K562 (cell line): ENCODE results near the gene NCKAP1. TPM values are rescaled to one million over a fixed set of nuclear protein-coding genes. Genes with fewer than 3 reads are reported as not detected.

ENCODE experiments used
- ATAC-seq: fragments of 200-7000 bp; cut with Tn5 transposase; 3 replicates; pipeline ENCODE4 v1.9.1; 2020; ENCODE audit warnings: moderate library complexity
- BruUV-seq: library from RNA; stranded (reverse); fragments of 400-500 nt; replicated peaks from 2 replicates; lab custom pipeline; 2021; lab: Mats Ljungman, UMichigan
- CTCF ChIA-PET: fragments of 300-600 bp; formaldehyde crosslinking; extraction: SDS; loops from one replicate; lab custom pipeline; 2021; ENCODE audit warnings: low intra/inter-chr PET ratio; lab: Yijun Ruan, JAX
- POLR2A ChIA-PET: fragments of 300-600, 350-650 bp; sonication (Branson Sonifier 250); formaldehyde crosslinking; extraction: SDS; loops from one replicate; lab custom pipeline; 2021; ENCODE audit warnings: antibody characterized with exemption, inconsistent platforms; lab: Yijun Ruan, JAX
- DNase-seq, 4 experiments: peaks; one replicate each; pipeline versions ENCODE4 v3.0.0 to v3.0.0-alpha.2; 2011 to 2018; ENCODE audit warnings: low spot score in 3 of 4, mixed read lengths in 3 of 4; ENCODE audit errors: extremely low read depth in 1 of 4
- FAIRE-seq: peaks from 2 replicates; lab custom pipeline; 2011; peaks lifted over from hg19 to GRCh38; lab: Jason Lieb, UNC
- H2AFZ ChIP-seq: 2 replicates; pipeline ENCODE4 v1.6.0; 2011; ENCODE audit warnings: low read depth, low read length, control low read depth, inconsistent platforms
- H3K27ac ChIP-seq: fragments of 200-600 bp; 3 replicates; pipeline ENCODE4 v1.8.0; 2011; ENCODE audit warnings: low read depth, mild to moderate bottlenecking, control low read depth, inconsistent platforms, low read length, moderate library complexity, mixed read lengths; ENCODE audit errors: extremely low read depth
- H3K27me3 ChIP-seq, 2 experiments: fragments of 300-600 bp in 1 of 2; 2 replicates in 1 of 2; 3 replicates in 1 of 2; pipeline versions ENCODE4 v1.6.0 to v1.8.0; 2011; ENCODE audit warnings: inconsistent platforms in 2 of 2, low read length in 2 of 2, mild to moderate bottlenecking in 1 of 2, mixed read lengths in 1 of 2, moderate library complexity in 1 of 2; ENCODE audit not compliant: control insufficient read depth in 2 of 2, insufficient read depth in 2 of 2
- H3K36me3 ChIP-seq: fragments of 300-600 bp; 3 replicates; pipeline ENCODE4 v1.8.0; 2011; ENCODE audit warnings: mild to moderate bottlenecking, low read length, inconsistent platforms; ENCODE audit not compliant: control insufficient read depth, insufficient read depth
- H3K4me1 ChIP-seq, 2 experiments: fragments of 200-600 bp in 1 of 2; replicated peaks in 1 of 2; 2 replicates in 1 of 2; 3 replicates in 1 of 2; pipeline versions ENCODE4 v1.5.1 to v1.8.0; 2011; ENCODE audit warnings: inconsistent platforms in 2 of 2, low read length in 2 of 2, mild to moderate bottlenecking in 1 of 2, mixed read lengths in 1 of 2, moderate library complexity in 1 of 2; ENCODE audit not compliant: control insufficient read depth in 2 of 2, insufficient read depth in 2 of 2
- H3K4me2 ChIP-seq: 2 replicates; pipeline ENCODE4 v1.6.1; 2011; ENCODE audit warnings: low read length, control low read depth, inconsistent platforms, mixed read lengths; ENCODE audit not compliant: insufficient read depth
- H3K4me3 ChIP-seq: fragments of 200-600 bp; sonication (generic), shearing (Covaris generic); 2 replicates; pipeline ENCODE4 v1.5.1; 2016; ENCODE audit warnings: control low read depth, inconsistent platforms
- H3K79me2 ChIP-seq: fragments of 200-600 bp; 3 replicates; pipeline ENCODE4 v1.8.0; 2011; ENCODE audit warnings: low read length, inconsistent platforms; ENCODE audit not compliant: control insufficient read depth, insufficient read depth
- H3K9ac ChIP-seq, 2 experiments: 2 replicates each; pipeline versions ENCODE4 v1.6.0 to v1.6.1; 2011; ENCODE audit warnings: low read depth in 2 of 2, low read length in 2 of 2, control low read depth in 1 of 2, inconsistent platforms in 1 of 2, mild to moderate bottlenecking in 1 of 2, mixed read lengths in 1 of 2; ENCODE audit not compliant: insufficient read depth in 1 of 2
- H3K9me1 ChIP-seq: one replicate; pipeline ENCODE4 v1.6.0; 2011; ENCODE audit warnings: inconsistent platforms, mild to moderate bottlenecking, low read length, moderate library complexity; ENCODE audit not compliant: control insufficient read depth, insufficient read depth
- H3K9me3 ChIP-seq: replicated peaks from 2 replicates; pipeline ENCODE4 v1.5.1; 2011; ENCODE audit warnings: low read depth, low read length, inconsistent platforms; ENCODE audit not compliant: control insufficient read depth, insufficient read depth
- H4K20me1 ChIP-seq: replicated peaks from 2 replicates; pipeline ENCODE4 v1.6.1; 2011; ENCODE audit warnings: low read length, inconsistent platforms, mixed read lengths; ENCODE audit not compliant: control insufficient read depth, insufficient read depth
- ID3 ChIP-seq, 2 experiments: fragments of 250-450 bp in 1 of 2; fragments of 450-650 bp in 1 of 2; sonication (Bioruptor Pico) in 1 of 2; IDR thresholded peaks; 2 replicates each; pipeline versions ENCODE4 v1.6.1 to v1.8.0; 2016 to 2021; ENCODE audit warnings: mild to moderate bottlenecking in 2 of 2, moderate library complexity in 2 of 2, missing compliant biosample characterization in 1 of 2, missing genetic modification characterization in 1 of 2
- KDM1A ChIP-seq, 2 experiments: fragments of 450-650 bp; IDR thresholded peaks; 2 replicates each; pipeline ENCODE4 v1.6.1; 2016; ENCODE audit warnings: mild to moderate bottlenecking in 2 of 2
- MIER1 ChIP-seq: fragments of 450-650 bp; IDR thresholded peaks from 2 replicates; pipeline ENCODE4 v1.6.1; 2016; ENCODE audit warnings: antibody characterized with exemption, mild to moderate bottlenecking, low read depth
- POLR2A ChIP-seq: fragments of 450-650 bp; conservative IDR thresholded peaks from 2 replicates; pipeline ENCODE4 v1.6.1; 2016
- SMARCA5 ChIP-seq: fragments of 450-650 bp; IDR thresholded peaks from 2 replicates; pipeline ENCODE4 v1.6.1; 2016
- SOX6 ChIP-seq: fragments of 450-650 bp; IDR thresholded peaks from 2 replicates; pipeline ENCODE4 v1.6.1; 2014; ENCODE audit warnings: mild to moderate bottlenecking
- SUPT5H ChIP-seq: fragments of 450-650 bp; IDR thresholded peaks from 2 replicates; pipeline ENCODE4 v1.6.1; 2016
- ZNF146 ChIP-seq: IDR thresholded peaks from one replicate; pipeline ENCODE4 v1.6.1; 2018; ENCODE audit warnings: missing compliant biosample characterization; ENCODE audit not compliant: unreplicated experiment
- WGBS: fragments of 100-300 bp; shearing (Covaris generic); methylation state at CpG from one replicate; pipeline ENCODE4 v1.1.6; 2016; ENCODE audit warnings: low coverage, mixed read lengths; ENCODE audit not compliant: insufficient coverage; ENCODE audit errors: missing lambda C conversion rate; 5-methylcytosine and 5-hydroxymethylcytosine counted together
- in situ Hi-C: fragments of 300-500 bp; cut with MboI; formaldehyde crosslinking; loops from 4 replicates; pipeline ENCODE4 v1.15.0; 2018; ENCODE audit warnings: inconsistent platforms, mixed read lengths
- intact Hi-C: fragments of 100-400 bp; cut with micrococcal nuclease; formaldehyde crosslinking; loops from 2 replicates; pipeline ENCODE4 v1.14.2; 2022
- polyA plus RNA-seq, 8 experiments: library from polyadenylated mRNA; depleted of rRNA in 4 of 8; stranded (reverse) in 5 of 8; unstranded in 3 of 8; fragments of >200 nt; fragmentation: Nextera tagmentation in 2 of 8; fragmentation: Illumina TruSeq in 1 of 8; extraction: Ambion mirVana in 2 of 8; extraction: Trizol in 1 of 8; gene quantifications; 2 replicates each; pipeline versions ENCODE4 v1.2.1 to v1.2.3, GENCODE V29; 2011 to 2014; ENCODE audit warnings: inconsistent platforms in 1 of 8, missing spikeins in 1 of 8
- total RNA-seq, 7 experiments: library from RNA; depleted of rRNA in 6 of 7; stranded (reverse); fragments of >200 nt in 6 of 7; fragmentation: Illumina TruSeq in 2 of 7; extraction: Trizol in 2 of 7; gene quantifications; 2 replicates each; pipeline versions ENCODE4 v1.2.1 to v1.2.3, GENCODE V29; 2011 to 2021; ENCODE audit warnings: low replicate concordance in 1 of 7
- TF ChIP-seq, protein P1 (sequence below), 2 experiments: fragments of 450-650 bp in 1 of 2; IDR thresholded peaks; 2 replicates each; pipeline ENCODE4 v1.6.1; 2011 to 2017; ENCODE audit warnings: low read depth in 2 of 2, antibody characterized with exemption in 1 of 2, borderline replicate concordance in 1 of 2, low read length in 1 of 2, mild to moderate bottlenecking in 1 of 2, mixed read lengths in 1 of 2; ENCODE audit not compliant: control insufficient read depth in 1 of 2
- TF ChIP-seq, protein P2 (sequence below): fragments of 250-450 bp; sonication (Bioruptor Pico); IDR thresholded peaks from 2 replicates; pipeline ENCODE4 v1.8.0; 2021; ENCODE audit warnings: moderate library complexity, mild to moderate bottlenecking, inconsistent platforms

The NCKAP1 gene
- total and polyA plus RNA-seq, 9 of the 15 experiments (the other 6 are each of a cell fraction or from before 2014, with no cell fraction given) = 34.0 to 153 (median 88.7) TPM

- no peaks in the 10 kb centered on the region for H4K20me1 ChIP-seq
These were observed 38.8 kb downstream of the NCKAP1 start for GRCh38 chr2:182999348-183000028.

DNA sequence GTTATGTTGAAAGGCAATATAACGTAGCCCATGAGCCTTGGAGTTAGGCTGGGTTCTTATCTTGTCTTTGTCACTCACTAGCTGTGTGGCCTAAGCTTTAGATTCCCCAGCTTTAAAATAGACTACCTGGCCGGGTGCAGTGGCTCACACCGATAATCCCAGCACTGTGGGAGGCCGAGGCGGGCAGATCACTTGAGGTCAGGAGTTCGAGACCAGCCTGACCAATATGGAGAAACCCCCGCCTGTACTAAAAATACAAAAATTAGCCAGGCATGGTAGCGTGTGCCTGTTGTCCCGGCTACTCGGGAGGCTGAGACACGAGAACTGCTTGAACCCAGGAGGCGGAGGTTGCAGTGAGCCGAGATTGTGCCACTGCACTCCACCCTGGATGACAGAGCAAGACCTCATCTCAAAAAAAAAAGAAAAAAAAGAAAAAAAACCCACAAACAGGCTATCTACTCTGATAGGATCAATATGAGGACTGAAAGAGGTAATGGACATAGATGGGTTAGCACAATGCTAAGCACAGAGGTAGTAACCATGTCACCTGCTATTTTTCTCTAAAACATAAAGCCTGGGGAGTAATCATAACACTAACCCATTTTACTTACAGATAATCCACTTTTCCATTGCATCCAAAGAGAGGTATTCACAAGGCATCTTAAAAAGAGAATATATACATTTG is 43.9 kb downstream of the NCKAP1 start:
- POLR2A ChIA-PET = interaction anchor here (1.0 to 3.1 kb wide), 4 partner anchors 9 to 29 kb away, joined by 3 to 13 read pairs (median 3); no protein-coding TSS in a partner anchor
- TSS peak; percentile 100 for BruUV-seq
- peak; percentile 48; the same call in 1 of the 2 replicates for TF ChIP-seq MIER1
- TF ChIP-seq ID3 (CRISPR knock-in tag; IDR thresholded peaks at IDR 0.05) = no peak
- peak; percentile 43; the same call in 1 of the 2 replicates for TF ChIP-seq ID3 (tag; IDR thresholded peaks at IDR 0.05)
- TF ChIP-seq, protein P1, sequence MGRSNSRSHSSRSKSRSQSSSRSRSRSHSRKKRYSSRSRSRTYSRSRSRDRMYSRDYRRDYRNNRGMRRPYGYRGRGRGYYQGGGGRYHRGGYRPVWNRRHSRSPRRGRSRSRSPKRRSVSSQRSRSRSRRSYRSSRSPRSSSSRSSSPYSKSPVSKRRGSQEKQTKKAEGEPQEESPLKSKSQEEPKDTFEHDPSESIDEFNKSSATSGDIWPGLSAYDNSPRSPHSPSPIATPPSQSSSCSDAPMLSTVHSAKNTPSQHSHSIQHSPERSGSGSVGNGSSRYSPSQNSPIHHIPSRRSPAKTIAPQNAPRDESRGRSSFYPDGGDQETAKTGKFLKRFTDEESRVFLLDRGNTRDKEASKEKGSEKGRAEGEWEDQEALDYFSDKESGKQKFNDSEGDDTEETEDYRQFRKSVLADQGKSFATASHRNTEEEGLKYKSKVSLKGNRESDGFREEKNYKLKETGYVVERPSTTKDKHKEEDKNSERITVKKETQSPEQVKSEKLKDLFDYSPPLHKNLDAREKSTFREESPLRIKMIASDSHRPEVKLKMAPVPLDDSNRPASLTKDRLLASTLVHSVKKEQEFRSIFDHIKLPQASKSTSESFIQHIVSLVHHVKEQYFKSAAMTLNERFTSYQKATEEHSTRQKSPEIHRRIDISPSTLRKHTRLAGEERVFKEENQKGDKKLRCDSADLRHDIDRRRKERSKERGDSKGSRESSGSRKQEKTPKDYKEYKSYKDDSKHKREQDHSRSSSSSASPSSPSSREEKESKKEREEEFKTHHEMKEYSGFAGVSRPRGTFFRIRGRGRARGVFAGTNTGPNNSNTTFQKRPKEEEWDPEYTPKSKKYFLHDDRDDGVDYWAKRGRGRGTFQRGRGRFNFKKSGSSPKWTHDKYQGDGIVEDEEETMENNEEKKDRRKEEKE (IDR thresholded peaks at IDR 0.05; ENCODE audit: borderline replicate concordance in 1 of 2, control insufficient read depth in 1 of 2, low read depth in 2 of 2, low read length in 1 of 2) = 0 out of 4 replicates have a peak, but pooled peaks of 1 of the 2 experiments have one; percentile 20
- peak; percentile 40; the same call in 1 of the 2 replicates for TF ChIP-seq POLR2A
- peak; percentile 77 to 83 for TF ChIP-seq KDM1A (IDR thresholded peaks at IDR 0.05)
- TF ChIP-seq, protein P2, sequence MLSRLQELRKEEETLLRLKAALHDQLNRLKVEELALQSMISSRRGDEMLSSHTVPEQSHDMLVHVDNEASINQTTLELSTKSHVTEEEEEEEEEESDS (CRISPR knock-in tag) = no peak
- 0 out of 2 replicates have a peak, but pooled peaks have one; percentile 32 for TF ChIP-seq SUPT5H
- no peak for TF ChIP-seq SMARCA5

More at GRCh38 chr2:182999348-183000028, 38.8 kb downstream of the NCKAP1 start:
- FAIRE-seq (no peak), ATAC-seq (no peak), DNase-seq (no peak)
- H3K4me2 ChIP-seq = no peak overlapping the region
- 95% methylated on average over 3 of the region's 3 CpGs for WGBS
- H2AFZ ChIP-seq = no peak overlapping the region
- peaks cover 46% of the 10 kb centered on the region for H3K79me2 ChIP-seq
- CTCF ChIA-PET = no interaction called here
- peaks cover 74% of the 10 kb centered on the region for H3K36me3 ChIP-seq
- no peak overlapping the region for H3K4me3 ChIP-seq
- TF ChIP-seq ZNF146 (CRISPR knock-in tag) (peak; percentile 53), SOX6 (no peak)
- H3K27me3 ChIP-seq = no peaks in the 10 kb centered on the region
- peaks cover 2 to 5% of the 10 kb centered on the region in 2 experiments; a peak in 3 of 5 replicates for H3K4me1 ChIP-seq
- intact Hi-C loops = no loop called here
- in situ Hi-C loops = no loop called here
- BruUV-seq = no TSS peak
- POLR2A ChIA-PET = interaction anchor here (1.3 to 2.0 kb wide), 4 partner anchors 9 to 100 kb away, joined by 3 to 9 read pairs (median 6); no protein-coding TSS in a partner anchor
- no peak overlapping the region for H3K9ac ChIP-seq
- H3K27ac ChIP-seq = no peak overlapping the region
- no peaks in the 10 kb centered on the region for H3K9me3 ChIP-seq
- no peaks in the 10 kb centered on the region for H3K9me1 ChIP-seq

More for the DNA sequence above, 43.9 kb downstream of the NCKAP1 start:
- Histone ChIP-seq H3K4me3 (no peak overlapping the region), H3K9me1 (no peaks in the 10 kb centered on the region), H2AFZ (no peak overlapping the region), H3K9me3 (no peaks in the 10 kb centered on the region), H4K20me1 (no peaks in the 10 kb centered on the region), H3K4me1 (peaks cover 5 to 9% of the 10 kb centered on the region in 2 experiments; a peak in 4 of 5 replicates), H3K36me3 (peaks cover 72% of the 10 kb centered on the region), H3K27ac (peak overlapping the region; percentile 26; the same call in 2 of the 3 replicates), H3K27me3 (no peaks in the 10 kb centered on the region), H3K4me2 (no peak overlapping the region), H3K79me2 (peaks cover 12% of the 10 kb centered on the region; the same call in 2 of the 3 replicates), H3K9ac (peak overlapping the region in 1 of 2 experiments; percentile 18; a peak in 1 of 4 replicates)
- ATAC-seq (peak; percentile 94), DNase-seq (peak in 2 of 4 experiments; percentile 55 to 87), FAIRE-seq (peak; percentile 86)
- CTCF ChIA-PET = no interaction called here
- intact Hi-C loops (loop anchor here (2.0 kb wide), 1 partner anchor 42 kb away; no protein-coding TSS in a partner anchor), in situ Hi-C loops (no loop called here)
- WGBS = 18% methylated on average over 13 of the region's 13 CpGs
